Mucosa of descending colon (tissue), 3 donors: Measurements from ENCODE around the gene PKN2. TPM values are rescaled to one million over a fixed set of nuclear protein-coding genes. Genes with fewer than 3 reads are reported as not detected.
"Not testable (repeated sequence)": the region's sequence is repeated elsewhere in the genome, so short reads cannot be mapped to it uniquely, and the experiment has no call there.

Experiments used
- ATAC-seq: fragments of 200-7000 bp; cut with Tn5 transposase; one replicate; pipeline ENCODE4 v1.9.1; 2020; ENCODE audit warnings: mild to moderate bottlenecking, moderate library complexity
- DNase-seq, 3 donors: peaks; one replicate each; pipeline ENCODE4 v3.0.0-alpha.2; 2020
- H3K36me3 ChIP-seq: fragments of 200-600 bp; one replicate; pipeline ENCODE4 v1.8.0; 2021; ENCODE audit warnings: low read depth, mild to moderate bottlenecking
- H3K4me1 ChIP-seq: fragments of 200-600 bp; one replicate; pipeline ENCODE4 v1.8.0; 2021; ENCODE audit warnings: low read depth, mild to moderate bottlenecking
- H3K4me3 ChIP-seq: fragments of 200-600 bp; one replicate; pipeline ENCODE4 v1.8.0; 2021; ENCODE audit warnings: mild to moderate bottlenecking
- H3K9me3 ChIP-seq: fragments of 200-600 bp; one replicate; pipeline ENCODE4 v1.8.0; 2021; ENCODE audit warnings: mild to moderate bottlenecking
- intact Hi-C, 2 donors: fragments of 100-400 bp; cut with DNase I in 1 of 2; cut with micrococcal nuclease in 1 of 2; formaldehyde crosslinking; loops; one replicate each; pipeline versions ENCODE4 v1.11.0 to v1.11.1; 2022; cut with DNase I, micrococcal nuclease
- total RNA-seq, 3 donors: library from RNA; stranded (reverse); fragmentation: NEBNext Ultra II Directional in 2 of 3; extraction: Animal tissue kit (Norgen Biotek cat#: 25700) in 2 of 3; gene quantifications; one replicate each; pipeline versions ENCODE4 v1.2.1 to v1.2.4, GENCODE V29; 2021 to 2023
- TF ChIP-seq, protein P1 (sequence below): fragments of 200-600 bp; IDR thresholded peaks from one replicate; pipeline ENCODE4 v1.8.0; 2022; ENCODE audit warnings: antibody characterized with exemption, mild to moderate bottlenecking
- donor health status: DM: no; HTN: no; CAD: no; lungs with moderate emphysema.
- donor health status: DM: no; HTN: no; CAD: no.
- donor health status: DM: no; HTN: yes; CAD: no.

The PKN2 gene
- total RNA-seq, 3 donors from 2014 or later: 54.6 to 81.9 (median 58.0) TPM

DNA sequence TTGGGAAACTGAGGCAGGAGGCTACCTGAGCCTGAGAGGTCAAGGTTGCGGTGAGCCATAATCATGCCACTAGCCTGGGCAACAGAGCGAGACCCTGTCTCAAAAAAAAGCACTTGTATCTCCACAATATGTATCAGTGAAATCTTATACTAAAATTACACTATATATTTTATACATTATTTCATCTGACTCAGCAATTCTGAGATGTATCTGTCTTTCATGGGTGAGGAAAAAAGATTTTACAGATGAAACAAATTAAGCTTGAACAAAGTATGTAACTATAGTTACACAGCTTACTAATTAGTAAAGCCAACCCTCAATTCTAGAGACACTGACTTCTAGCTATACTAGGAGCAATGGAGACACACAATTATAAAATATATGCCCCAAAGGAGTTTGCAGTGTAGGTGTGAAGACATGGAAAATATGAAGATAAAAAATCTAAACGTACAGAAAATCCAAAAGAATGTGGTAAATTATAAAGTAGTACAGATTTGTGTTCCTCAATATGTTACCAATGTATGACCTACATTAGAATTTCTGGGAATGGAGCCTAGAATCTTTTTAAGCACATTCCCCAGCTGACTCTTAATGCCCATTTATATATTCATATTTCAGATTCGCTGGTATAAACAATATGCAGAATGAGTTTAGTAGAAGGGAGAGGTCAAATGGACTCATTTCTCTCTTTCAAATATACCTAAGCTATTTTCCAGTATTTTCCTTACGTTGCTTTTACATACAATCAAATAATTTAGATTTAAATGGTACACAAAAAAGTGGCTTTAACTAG lies 192.7 kb downstream of the PKN2 start:
- intact Hi-C loops: no loop called here
- no peaks in the 10 kb centered on the region for H3K4me1 ChIP-seq
- TF ChIP-seq, protein P1, sequence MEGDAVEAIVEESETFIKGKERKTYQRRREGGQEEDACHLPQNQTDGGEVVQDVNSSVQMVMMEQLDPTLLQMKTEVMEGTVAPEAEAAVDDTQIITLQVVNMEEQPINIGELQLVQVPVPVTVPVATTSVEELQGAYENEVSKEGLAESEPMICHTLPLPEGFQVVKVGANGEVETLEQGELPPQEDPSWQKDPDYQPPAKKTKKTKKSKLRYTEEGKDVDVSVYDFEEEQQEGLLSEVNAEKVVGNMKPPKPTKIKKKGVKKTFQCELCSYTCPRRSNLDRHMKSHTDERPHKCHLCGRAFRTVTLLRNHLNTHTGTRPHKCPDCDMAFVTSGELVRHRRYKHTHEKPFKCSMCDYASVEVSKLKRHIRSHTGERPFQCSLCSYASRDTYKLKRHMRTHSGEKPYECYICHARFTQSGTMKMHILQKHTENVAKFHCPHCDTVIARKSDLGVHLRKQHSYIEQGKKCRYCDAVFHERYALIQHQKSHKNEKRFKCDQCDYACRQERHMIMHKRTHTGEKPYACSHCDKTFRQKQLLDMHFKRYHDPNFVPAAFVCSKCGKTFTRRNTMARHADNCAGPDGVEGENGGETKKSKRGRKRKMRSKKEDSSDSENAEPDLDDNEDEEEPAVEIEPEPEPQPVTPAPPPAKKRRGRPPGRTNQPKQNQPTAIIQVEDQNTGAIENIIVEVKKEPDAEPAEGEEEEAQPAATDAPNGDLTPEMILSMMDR: no peak

DNA sequence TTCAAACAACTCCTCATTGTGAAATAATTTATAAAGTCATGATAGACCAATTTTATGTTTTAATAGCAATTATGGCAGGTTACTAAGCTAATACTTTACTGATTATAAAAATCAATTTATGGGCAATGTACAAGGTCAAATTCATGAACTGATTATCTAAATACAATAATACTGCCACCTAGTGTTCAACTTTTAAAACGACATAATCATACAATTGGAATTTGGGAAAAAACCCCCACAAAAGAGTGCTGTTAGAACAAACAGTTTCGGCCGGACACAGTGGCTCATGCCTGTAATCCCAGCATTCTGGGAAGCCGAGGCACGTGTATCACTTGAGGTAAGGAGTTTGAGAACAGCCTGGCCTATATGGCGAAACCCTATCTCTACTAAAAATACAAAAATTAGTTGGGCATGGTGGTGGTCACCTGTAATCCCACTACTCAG lies 193.3 kb downstream of the PKN2 start:
- TF ChIP-seq, protein P1: no peak
- Histone ChIP-seq H3K4me3 (no peak overlapping the region), H3K9me3 (no peaks in the 10 kb centered on the region), H3K4me1 (no peaks in the 10 kb centered on the region), H3K36me3 (no peaks in the 10 kb centered on the region)
- no peak for DNase-seq
- intact Hi-C loops: no loop called here
- ATAC-seq: peak; percentile 18

More for the DNA sequence above, 192.7 kb downstream of the PKN2 start:
- Histone ChIP-seq H3K9me3 (no peaks in the 10 kb centered on the region), H3K36me3 (no peaks in the 10 kb centered on the region), H3K4me3 (no peak overlapping the region)
- ATAC-seq (no peak), DNase-seq (no peak)

- no peaks in the 10 kb centered on the region for H3K9me3 ChIP-seq
- no peaks in the 10 kb centered on the region for H3K36me3 ChIP-seq
- TF ChIP-seq, protein P1: no peak
- DNase-seq (no peak), ATAC-seq (no peak)
- intact Hi-C loops: no loop called here
- H3K4me1 ChIP-seq: no peaks in the 10 kb centered on the region
- H3K4me3 ChIP-seq: no peak overlapping the region
Measured at GRCh38 chr1:88877911-88878310, 193.8 kb downstream of the PKN2 start.

GRCh38 chr1:88878731-88879130 lies 194.7 kb downstream of the PKN2 start:
- ATAC-seq (no peak), DNase-seq (no peak)
- H3K36me3 ChIP-seq: no peaks in the 10 kb centered on the region
- TF ChIP-seq, protein P1: no peak
- intact Hi-C loops: no loop called here
- no peak overlapping the region for H3K4me3 ChIP-seq
- no peaks in the 10 kb centered on the region for H3K4me1 ChIP-seq
- no peaks in the 10 kb centered on the region for H3K9me3 ChIP-seq

- DNase-seq, H3K4me3 ChIP-seq, H3K36me3 ChIP-seq, H3K4me1 ChIP-seq, ATAC-seq, H3K9me3 ChIP-seq, intact Hi-C loops: not testable (repeated sequence)
Measured at GRCh38 chr1:88880717-88881116, 196.6 kb downstream of the PKN2 start.

GRCh38 chr1:88883156-88883555 lies 199.1 kb downstream of the PKN2 start:
- no peak overlapping the region for H3K4me3 ChIP-seq
- intact Hi-C loops: no loop called here
- H3K9me3 ChIP-seq: no peaks in the 10 kb centered on the region
- TF ChIP-seq, protein P1: no peak
- no peaks in the 10 kb centered on the region for H3K4me1 ChIP-seq
- DNase-seq (no peak), ATAC-seq (no peak)
- H3K36me3 ChIP-seq: no peaks in the 10 kb centered on the region

Other genes with a start within 250 kb of the PKN2 start
- 10 to 100 TPM; 25.0 to 27.8 (median 27.3) TPM for gene GTF2B, start 207.3 kb downstream of the PKN2 start, total RNA-seq